ENCODE data around the gene SRMS. TPM values are rescaled to one million over a fixed set of nuclear protein-coding genes. Genes with fewer than 3 reads are reported as not detected.

Gene SRMS
- total RNA-seq, 4 donors from 2014 or later, result not detected

DNA sequence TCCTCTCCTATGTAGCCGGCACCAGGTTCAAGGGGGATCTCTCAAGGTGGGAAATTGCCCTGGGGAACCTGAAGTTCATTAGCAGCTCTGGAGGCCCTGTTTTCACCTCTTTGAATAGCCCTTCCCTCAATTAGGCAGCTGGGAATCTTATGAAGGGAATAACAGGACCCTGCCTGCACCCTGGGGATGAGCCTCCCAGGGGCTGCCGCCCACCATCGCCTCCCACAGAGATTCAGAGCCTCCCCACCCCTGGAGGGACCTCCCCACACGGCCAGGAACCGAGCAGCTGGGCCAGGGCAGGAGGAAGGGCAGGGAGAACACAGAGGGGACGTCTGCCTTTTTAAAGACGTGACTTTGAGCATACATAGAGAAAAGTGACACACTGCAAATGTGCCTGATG lies 44.0 kb downstream of the SRMS start:
- Histone ChIP-seq H3K4me1 (peaks cover 0 to 13% (median 6%) of the 10 kb centered on the region in 4 donors), H3K9me3 (peaks cover 0 to 44% (median 0%) of the 10 kb centered on the region in 4 donors), H3K27me3 (peaks cover 0 to 54% of the 10 kb centered on the region in 2 donors), H3K36me3 (no peaks in the 10 kb centered on the region), H3K27ac (no peak overlapping the region), H3K4me3 (no peak overlapping the region)
- WGBS, 2 donors, result 25 to 31% methylated on average over 6 to 7 of the region's 7 CpGs
- no peak for DNase-seq (ENCODE audit: low spot score in 2 of 2)
- no peak for TF ChIP-seq POLR2A (IDR thresholded peaks at IDR 0.05)
- no peak for TF ChIP-seq EP300 (IDR thresholded peaks at IDR 0.05)
- TF ChIP-seq, protein P1, sequence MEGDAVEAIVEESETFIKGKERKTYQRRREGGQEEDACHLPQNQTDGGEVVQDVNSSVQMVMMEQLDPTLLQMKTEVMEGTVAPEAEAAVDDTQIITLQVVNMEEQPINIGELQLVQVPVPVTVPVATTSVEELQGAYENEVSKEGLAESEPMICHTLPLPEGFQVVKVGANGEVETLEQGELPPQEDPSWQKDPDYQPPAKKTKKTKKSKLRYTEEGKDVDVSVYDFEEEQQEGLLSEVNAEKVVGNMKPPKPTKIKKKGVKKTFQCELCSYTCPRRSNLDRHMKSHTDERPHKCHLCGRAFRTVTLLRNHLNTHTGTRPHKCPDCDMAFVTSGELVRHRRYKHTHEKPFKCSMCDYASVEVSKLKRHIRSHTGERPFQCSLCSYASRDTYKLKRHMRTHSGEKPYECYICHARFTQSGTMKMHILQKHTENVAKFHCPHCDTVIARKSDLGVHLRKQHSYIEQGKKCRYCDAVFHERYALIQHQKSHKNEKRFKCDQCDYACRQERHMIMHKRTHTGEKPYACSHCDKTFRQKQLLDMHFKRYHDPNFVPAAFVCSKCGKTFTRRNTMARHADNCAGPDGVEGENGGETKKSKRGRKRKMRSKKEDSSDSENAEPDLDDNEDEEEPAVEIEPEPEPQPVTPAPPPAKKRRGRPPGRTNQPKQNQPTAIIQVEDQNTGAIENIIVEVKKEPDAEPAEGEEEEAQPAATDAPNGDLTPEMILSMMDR (IDR thresholded peaks at IDR 0.05), result no peak

DNA sequence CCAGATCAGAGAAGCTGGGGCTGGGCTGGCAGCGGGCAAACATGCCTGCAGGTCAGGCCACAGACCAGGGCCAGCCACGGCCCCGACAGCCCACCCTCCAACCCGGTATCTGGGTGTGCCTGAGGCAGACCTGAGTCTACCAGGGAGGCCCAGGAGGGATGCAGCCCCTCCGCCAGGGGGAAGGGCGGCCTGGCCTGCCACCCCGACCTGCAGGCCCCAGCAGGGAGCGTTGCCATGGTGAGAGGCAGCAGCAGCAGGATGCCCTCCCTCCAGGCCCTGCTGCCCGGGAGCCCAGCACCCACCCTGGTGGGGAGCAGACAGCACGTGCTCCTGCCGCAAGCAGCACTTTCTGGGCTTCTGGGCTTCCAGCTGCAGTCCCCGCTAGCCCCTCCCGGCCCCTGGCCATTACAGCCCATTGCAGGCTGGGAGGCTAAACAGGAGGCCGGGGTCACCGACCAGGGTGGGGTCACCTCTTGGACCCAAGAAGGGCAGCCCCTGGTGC lies 44.8 kb downstream of the SRMS start:
- TF ChIP-seq, protein P1 (IDR thresholded peaks at IDR 0.05), result no peak
- TF ChIP-seq POLR2A (IDR thresholded peaks at IDR 0.05) (no peak), EP300 (IDR thresholded peaks at IDR 0.05) (no peak)

DNA sequence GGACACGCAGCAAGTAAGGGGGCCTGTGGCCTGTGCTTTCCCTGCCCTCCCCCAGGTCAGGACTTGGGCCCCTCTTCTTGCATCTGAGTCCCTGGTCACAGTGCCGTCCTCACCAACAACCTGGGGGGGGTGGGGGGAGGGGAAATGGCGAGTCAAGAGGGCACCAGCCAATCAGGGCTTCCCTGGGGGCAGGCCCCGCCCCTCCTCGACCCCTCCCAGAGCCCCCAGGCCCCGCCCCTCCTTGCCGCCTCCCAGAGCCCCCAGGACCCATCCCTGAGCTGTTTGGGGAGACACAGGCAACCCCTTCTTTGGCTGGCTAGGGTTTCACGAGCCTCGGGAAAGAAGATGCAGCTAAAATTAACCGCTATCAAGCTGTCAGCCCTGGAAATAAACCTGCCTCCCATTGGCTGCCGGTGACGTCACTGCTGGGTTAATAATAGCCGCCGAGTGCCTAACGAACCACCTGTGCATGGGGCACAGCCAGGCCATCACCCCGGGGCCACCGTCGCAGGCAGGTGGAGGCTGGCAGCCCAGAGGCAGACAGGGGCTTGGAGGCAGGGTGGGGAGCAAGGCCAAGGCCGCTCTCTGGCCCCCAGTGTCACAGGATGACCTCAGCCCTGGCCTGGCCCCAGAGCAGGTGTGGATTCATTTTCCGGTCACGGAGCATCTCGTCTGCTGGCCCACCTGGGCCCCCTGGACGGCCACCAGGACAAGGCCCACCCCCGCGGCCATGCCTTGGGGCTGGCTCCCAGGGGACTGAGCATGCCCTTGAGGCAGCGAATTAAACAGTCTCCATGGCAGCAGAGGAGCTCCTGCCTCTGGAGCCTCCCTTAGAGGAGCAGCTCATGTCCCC lies 45.5 kb downstream of the SRMS start:
- WGBS, 2 donors, result 21% methylated on average over 19 to 21 of the region's 26 CpGs
- Histone ChIP-seq H3K27ac (no peak overlapping the region), H3K27me3 (peaks cover 0 to 68% of the 10 kb centered on the region in 2 donors), H3K36me3 (no peaks in the 10 kb centered on the region), H3K4me3 (no peak overlapping the region), H3K9me3 (peaks cover 0 to 36% (median 0%) of the 10 kb centered on the region in 4 donors), H3K4me1 (peaks cover 0 to 18% (median 7%) of the 10 kb centered on the region in 4 donors)
- no peak for DNase-seq (ENCODE audit: low spot score in 2 of 2)
- TF ChIP-seq EP300 (IDR thresholded peaks at IDR 0.05) (no peak), POLR2A (IDR thresholded peaks at IDR 0.05) (no peak)
- TF ChIP-seq, protein P1 (IDR thresholded peaks at IDR 0.05), result no peak

More for the DNA sequence above, 44.8 kb downstream of the SRMS start:
- peaks cover 0 to 39% (median 0%) of the 10 kb centered on the region in 4 donors for H3K9me3 ChIP-seq
- WGBS, 2 donors, result 50 to 57% methylated on average over 9 to 10 of the region's 15 CpGs
- H3K36me3 ChIP-seq, result no peaks in the 10 kb centered on the region
- H3K4me1 ChIP-seq, result peaks cover 0 to 18% (median 7%) of the 10 kb centered on the region in 4 donors
- H3K4me3 ChIP-seq, result no peak overlapping the region
- no peak overlapping the region for H3K27ac ChIP-seq
- H3K27me3 ChIP-seq, result peaks cover 0 to 62% of the 10 kb centered on the region in 2 donors
- DNase-seq (ENCODE audit: low spot score in 2 of 2), result no peak

DNA sequence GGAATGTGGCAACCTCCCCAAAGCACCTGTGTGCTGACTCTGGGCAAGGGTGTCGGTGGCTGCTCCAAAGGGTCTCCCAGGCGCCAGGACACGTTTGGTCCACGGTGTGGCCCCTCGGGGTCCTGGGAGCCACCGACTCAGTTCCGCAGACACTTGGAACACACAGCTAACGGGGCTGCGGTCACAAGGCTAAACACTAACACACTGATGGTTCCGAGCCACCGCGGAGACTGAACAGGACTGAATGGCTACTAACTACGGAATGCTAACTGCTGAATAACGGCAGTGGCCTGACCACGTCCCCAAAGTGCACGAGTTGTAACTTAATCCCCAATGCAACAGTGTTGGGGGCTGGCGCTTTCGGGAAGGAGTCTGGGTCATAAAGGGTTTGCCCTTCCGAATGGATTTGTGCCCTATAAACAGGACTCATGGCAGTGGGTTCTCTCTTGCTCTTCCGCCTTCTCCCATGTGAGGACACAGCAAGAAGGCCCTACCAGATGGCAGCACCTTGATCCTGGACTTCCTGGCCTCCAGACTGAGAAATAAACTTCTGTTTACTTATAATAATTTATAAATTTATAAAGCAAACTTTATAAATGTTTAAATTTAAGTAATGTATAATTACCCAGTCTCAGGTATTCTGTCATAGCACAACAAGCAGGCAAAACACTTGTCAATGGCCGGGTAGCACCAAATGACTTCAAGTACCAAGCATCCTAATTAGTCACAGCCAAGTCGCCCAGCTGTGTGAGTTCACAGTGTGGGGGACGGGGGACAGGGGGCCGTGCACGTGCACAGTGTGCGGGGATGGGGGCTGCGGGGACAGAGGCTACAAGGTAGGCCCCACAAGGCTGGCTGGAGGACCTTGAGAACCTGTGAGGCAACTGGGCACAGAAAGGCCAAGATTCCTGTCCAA lies 46.4 kb downstream of the SRMS start:
- DNase-seq (ENCODE audit: low spot score in 2 of 2), result no peak
- Histone ChIP-seq H3K4me1 (peaks cover 0 to 25% (median 7%) of the 10 kb centered on the region in 4 donors), H3K36me3 (no peaks in the 10 kb centered on the region), H3K4me3 (no peak overlapping the region), H3K27ac (no peak overlapping the region), H3K9me3 (peaks cover 0 to 27% (median 0%) of the 10 kb centered on the region in 4 donors), H3K27me3 (peaks cover 0 to 77% of the 10 kb centered on the region in 2 donors)
- WGBS, 2 donors, result 71 to 75% methylated on average over 27 of the region's 27 CpGs
- TF ChIP-seq EP300 (IDR thresholded peaks at IDR 0.05) (no peak), POLR2A (IDR thresholded peaks at IDR 0.05) (no peak)
- TF ChIP-seq, protein P1 (IDR thresholded peaks at IDR 0.05), result no peak
